Measurements from ENCODE around the gene FCHO1.

The FCHO1 gene

DNA sequence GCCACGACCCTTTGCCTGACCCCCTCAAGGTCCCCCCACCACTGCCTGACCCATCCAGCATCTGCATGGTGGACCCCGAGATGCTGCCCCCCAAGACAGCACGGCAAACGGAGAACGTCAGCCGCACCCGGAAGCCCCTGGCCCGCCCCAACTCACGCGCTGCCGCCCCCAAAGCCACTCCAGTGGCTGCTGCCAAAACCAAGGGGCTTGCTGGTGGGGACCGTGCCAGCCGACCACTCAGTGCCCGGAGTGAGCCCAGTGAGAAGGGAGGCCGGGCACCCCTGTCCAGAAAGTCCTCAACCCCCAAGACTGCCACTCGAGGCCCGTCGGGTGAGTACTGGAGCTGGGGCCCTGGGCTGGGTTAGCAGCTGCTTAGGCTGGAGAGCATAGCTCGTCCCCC lies 23.4 kb upstream of the FCHO1 start:
- Histone ChIP-seq H4K20me1 (ENCODE audit: insufficient read depth) (no peaks in the 10 kb centered on the region), H3K79me2 (ENCODE audit: insufficient read depth, low read depth) (no peaks in the 10 kb centered on the region), H3K4me3 (IDR thresholded peaks at IDR 0.05; ENCODE audit: insufficient read depth, low read depth, low read length) (no peak overlapping the region), H3K27me3 (ENCODE audit: insufficient read depth, low read depth) (no peaks in the 10 kb centered on the region), H3K4me1 (ENCODE audit: low read depth, poor library complexity, severe bottlenecking) (no peaks in the 10 kb centered on the region), H3K36me3 (ENCODE audit: insufficient read depth) (no peaks in the 10 kb centered on the region), H3K4me2 (no peak overlapping the region), H2AFZ (ENCODE audit: low read depth) (no peak overlapping the region), H3K9ac (no peak overlapping the region), H3K27ac (no peak overlapping the region)
- TF ChIP-seq, protein P1, sequence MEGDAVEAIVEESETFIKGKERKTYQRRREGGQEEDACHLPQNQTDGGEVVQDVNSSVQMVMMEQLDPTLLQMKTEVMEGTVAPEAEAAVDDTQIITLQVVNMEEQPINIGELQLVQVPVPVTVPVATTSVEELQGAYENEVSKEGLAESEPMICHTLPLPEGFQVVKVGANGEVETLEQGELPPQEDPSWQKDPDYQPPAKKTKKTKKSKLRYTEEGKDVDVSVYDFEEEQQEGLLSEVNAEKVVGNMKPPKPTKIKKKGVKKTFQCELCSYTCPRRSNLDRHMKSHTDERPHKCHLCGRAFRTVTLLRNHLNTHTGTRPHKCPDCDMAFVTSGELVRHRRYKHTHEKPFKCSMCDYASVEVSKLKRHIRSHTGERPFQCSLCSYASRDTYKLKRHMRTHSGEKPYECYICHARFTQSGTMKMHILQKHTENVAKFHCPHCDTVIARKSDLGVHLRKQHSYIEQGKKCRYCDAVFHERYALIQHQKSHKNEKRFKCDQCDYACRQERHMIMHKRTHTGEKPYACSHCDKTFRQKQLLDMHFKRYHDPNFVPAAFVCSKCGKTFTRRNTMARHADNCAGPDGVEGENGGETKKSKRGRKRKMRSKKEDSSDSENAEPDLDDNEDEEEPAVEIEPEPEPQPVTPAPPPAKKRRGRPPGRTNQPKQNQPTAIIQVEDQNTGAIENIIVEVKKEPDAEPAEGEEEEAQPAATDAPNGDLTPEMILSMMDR (conservative IDR thresholded peaks at IDR 0.05; ENCODE audit: low read depth, low read length): no peak

DNA sequence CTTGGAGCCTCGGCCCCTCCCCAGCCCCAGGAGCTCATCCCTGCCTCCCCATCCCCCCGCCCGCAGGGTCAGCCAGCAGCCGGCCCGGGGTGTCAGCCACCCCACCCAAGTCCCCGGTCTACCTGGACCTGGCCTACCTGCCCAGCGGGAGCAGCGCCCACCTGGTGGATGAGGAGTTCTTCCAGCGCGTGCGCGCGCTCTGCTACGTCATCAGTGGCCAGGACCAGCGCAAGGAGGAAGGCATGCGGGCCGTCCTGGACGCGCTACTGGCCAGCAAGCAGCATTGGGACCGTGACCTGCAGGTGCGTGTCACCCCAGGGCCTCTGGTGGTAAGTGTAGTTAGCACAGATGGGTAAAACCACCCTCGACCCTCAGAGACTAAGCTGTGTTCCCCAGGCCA lies 18.1 kb upstream of the FCHO1 start:
- Histone ChIP-seq H4K20me1 (ENCODE audit: insufficient read depth) (no peaks in the 10 kb centered on the region), H3K79me2 (ENCODE audit: insufficient read depth, low read depth) (no peaks in the 10 kb centered on the region), H3K9ac (no peak overlapping the region), H3K36me3 (ENCODE audit: insufficient read depth) (no peaks in the 10 kb centered on the region), H3K27ac (no peak overlapping the region), H3K4me1 (ENCODE audit: low read depth, poor library complexity, severe bottlenecking) (no peaks in the 10 kb centered on the region), H3K4me3 (IDR thresholded peaks at IDR 0.05; ENCODE audit: insufficient read depth, low read depth, low read length) (no peak overlapping the region), H3K4me2 (no peak overlapping the region), H3K27me3 (ENCODE audit: insufficient read depth, low read depth) (no peaks in the 10 kb centered on the region), H2AFZ (ENCODE audit: low read depth) (no peak overlapping the region)
- TF ChIP-seq, protein P1 (conservative IDR thresholded peaks at IDR 0.05; ENCODE audit: low read depth, low read length): no peak

DNA sequence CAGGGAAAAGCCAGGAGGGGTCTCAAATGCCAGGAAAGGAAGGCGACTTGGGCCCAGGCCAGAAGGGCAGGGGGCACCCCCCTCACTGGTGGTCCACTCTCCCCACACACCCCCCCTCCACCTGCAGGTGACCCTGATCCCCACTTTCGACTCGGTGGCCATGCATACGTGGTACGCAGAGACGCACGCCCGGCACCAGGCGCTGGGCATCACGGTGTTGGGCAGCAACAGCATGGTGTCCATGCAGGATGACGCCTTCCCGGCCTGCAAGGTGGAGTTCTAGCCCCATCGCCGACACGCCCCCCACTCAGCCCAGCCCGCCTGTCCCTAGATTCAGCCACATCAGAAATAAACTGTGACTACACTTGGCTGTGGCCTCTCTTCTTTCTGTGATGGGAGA lies 17.1 kb upstream of the FCHO1 start:
- H2AFZ ChIP-seq (ENCODE audit: low read depth): no peak overlapping the region
- H3K4me1 ChIP-seq (ENCODE audit: low read depth, poor library complexity, severe bottlenecking): no peaks in the 10 kb centered on the region
- H3K4me3 ChIP-seq (IDR thresholded peaks at IDR 0.05; ENCODE audit: insufficient read depth, low read depth, low read length): no peak overlapping the region
- no peaks in the 10 kb centered on the region for H4K20me1 ChIP-seq (ENCODE audit: insufficient read depth)
- no peaks in the 10 kb centered on the region for H3K36me3 ChIP-seq (ENCODE audit: insufficient read depth)
- no peak overlapping the region for H3K9ac ChIP-seq
- TF ChIP-seq, protein P1 (conservative IDR thresholded peaks at IDR 0.05; ENCODE audit: low read depth, low read length): no peak
- no peak overlapping the region for H3K27ac ChIP-seq
- no peaks in the 10 kb centered on the region for H3K79me2 ChIP-seq (ENCODE audit: insufficient read depth, low read depth)
- no peak overlapping the region for H3K4me2 ChIP-seq
- no peaks in the 10 kb centered on the region for H3K27me3 ChIP-seq (ENCODE audit: insufficient read depth, low read depth)

DNA sequence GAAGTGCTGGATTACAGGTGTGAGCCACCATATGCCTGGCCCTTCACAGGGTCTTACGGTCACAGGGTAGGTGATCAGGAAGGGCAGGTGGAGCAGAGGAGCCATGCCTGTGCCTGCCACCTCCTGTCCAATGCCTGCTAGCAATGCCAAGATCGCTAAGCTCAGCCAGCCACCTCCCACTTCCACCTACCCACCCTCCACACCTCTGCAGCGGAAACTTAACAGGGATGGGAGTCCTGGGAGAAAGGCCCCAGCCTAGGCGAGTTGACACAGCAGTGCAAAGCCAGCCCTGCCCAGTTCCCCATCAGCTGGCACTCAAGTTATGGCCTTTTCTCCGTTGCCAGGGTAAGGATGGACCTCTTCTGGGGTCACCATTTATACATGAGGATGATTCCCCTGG lies 15.9 kb upstream of the FCHO1 start:
- H3K79me2 ChIP-seq (ENCODE audit: insufficient read depth, low read depth): no peaks in the 10 kb centered on the region
- H3K4me1 ChIP-seq (ENCODE audit: low read depth, poor library complexity, severe bottlenecking): no peaks in the 10 kb centered on the region
- no peaks in the 10 kb centered on the region for H3K27me3 ChIP-seq (ENCODE audit: insufficient read depth, low read depth)
- H4K20me1 ChIP-seq (ENCODE audit: insufficient read depth): no peaks in the 10 kb centered on the region
- no peak overlapping the region for H2AFZ ChIP-seq (ENCODE audit: low read depth)
- no peak overlapping the region for H3K4me2 ChIP-seq
- H3K4me3 ChIP-seq (IDR thresholded peaks at IDR 0.05; ENCODE audit: insufficient read depth, low read depth, low read length): no peak overlapping the region
- H3K9ac ChIP-seq: no peak overlapping the region
- TF ChIP-seq, protein P1 (conservative IDR thresholded peaks at IDR 0.05; ENCODE audit: low read depth, low read length): no peak
- H3K36me3 ChIP-seq (ENCODE audit: insufficient read depth): no peaks in the 10 kb centered on the region
- no peak overlapping the region for H3K27ac ChIP-seq

Data from KMS-11 (cell line).